Right renal cortex interstitium (tissue), 3 donors: ENCODE results near the gene DOK5. TPM values are rescaled to one million over a fixed set of nuclear protein-coding genes. Genes with fewer than 3 reads are reported as not detected.
A peak's percentile ranks its signal among the peaks of the same experiment; 100 is the strongest.

Experiments
- DNase-seq, 3 donors: peaks; one replicate each; pipeline ENCODE4 v3.0.0-alpha.2; 2013; ENCODE audit warnings: low read depth in 3 of 3, low spot score in 2 of 3
- polyA plus RNA-seq, 3 donors: library from polyadenylated mRNA; unstranded; fragments of 120-200 nt; gene quantifications; one replicate each; pipeline ENCODE4 v1.2.1, GENCODE V29; 2013; ENCODE audit not compliant: insufficient read length in 3 of 3

Gene DOK5
- polyA plus RNA-seq, 3 donors, result 10.7 to 11.4 (median 11.4) TPM

DNA sequence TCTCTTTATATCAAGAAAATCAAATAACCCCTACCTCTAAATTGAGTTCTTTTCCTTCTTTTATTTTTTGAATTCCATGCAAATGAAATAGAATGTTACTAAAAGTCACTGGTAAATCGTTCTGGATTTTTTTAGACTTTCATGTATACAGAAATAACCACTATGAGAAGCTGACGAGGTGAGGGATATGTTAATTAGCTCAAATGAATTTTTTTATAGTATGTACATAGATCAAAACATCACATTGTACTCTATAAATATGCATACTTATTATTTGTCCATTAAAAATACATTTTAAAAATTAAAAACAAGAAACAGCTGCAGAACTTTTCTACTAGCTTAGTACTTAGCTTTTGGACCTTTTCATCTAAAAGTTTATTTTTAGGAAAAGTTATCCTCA lies 165.4 kb downstream of the DOK5 start:
- DNase-seq, result no peak

DNA sequence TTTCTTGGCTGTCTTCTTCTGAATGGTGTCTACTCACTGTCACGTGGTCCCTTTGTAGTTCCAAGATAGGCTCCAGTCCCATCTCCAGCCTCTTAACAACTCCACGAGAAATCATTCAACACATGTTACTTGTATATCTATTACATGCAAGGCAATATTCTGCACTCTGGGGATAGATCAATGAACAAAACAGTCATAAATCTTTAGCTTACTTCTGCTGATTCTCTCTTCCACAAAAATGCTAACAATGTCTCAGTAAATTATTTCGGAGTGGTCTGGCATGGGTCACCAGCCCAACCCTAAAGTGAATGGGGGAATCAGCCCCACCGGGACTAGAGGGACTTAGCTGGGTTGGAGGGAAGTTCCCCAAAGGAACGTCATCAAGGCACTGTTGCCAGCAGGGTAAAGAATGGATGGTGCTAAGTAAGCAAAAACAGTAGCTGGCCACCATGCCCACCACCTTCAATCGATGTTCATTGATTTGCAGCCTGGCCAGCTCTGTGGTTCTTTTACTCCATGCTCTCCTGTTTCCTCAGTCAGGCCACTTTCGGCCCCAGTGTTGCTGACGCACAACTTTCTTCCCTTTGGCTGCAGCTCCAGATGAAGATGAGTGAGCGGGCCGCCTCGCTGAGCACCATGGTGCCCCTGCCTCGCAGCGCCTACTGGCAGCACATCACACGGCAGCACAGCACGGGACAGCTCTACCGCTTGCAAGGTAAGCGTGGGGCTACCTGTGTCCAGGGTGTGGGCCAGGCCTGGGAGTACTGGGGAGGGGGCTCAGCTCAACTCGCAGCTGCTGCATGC lies 167.7 kb downstream of the DOK5 start:
- DNase-seq, result no peak

DNA sequence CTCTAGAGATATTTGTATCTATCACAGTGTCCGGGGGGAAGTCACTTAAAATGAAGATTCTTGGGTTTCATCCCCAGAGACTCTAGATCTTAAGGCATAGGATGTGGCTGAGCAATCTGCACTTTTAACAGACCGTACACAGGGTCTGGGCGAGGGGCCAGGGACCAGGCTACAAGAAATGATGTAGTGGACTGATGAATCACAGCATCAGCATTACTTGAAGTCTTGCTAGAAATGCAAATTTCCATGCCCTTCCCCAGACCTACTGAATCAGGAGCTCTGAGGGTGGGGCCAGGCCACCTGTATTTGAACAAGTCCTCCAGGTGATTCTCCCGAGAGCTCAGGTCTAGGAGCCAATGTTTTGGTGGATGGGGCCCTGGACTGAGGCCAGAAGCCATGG lies 168.4 kb downstream of the DOK5 start:
- no peak for DNase-seq

DNA sequence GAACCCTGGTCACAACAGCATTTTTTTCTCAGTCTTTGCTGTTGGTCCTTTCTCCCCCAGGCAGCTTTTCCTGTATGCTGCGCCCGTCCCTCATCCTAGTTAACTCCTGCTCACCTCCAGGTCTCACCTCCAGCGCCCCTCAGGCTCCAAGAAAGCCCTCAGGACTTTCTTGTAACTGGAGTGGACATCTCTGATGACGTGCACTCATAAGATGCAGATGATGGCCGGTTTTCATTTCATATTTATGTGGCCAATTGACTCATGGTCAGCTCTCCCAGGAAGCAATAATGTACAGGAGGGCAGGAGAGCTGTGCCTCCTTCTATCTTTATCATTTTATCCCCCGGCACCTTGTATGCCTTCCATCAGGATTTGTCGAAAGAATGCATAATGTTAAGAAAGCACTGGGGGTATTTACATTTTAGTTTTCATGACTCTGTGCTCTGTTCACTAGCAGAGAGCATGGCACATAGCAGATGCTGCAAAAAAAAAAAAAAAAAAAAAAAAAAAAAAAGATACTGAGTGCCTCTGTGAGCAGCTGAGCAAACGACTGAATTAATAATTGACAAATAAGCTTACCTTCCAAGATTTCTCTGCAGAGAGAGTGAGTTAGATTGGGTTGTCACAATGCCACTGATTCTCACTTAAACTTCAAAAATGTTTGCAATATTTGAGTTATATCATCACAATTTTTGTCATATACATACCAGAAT lies 170.2 kb downstream of the DOK5 start:
- no peak for DNase-seq

DNA sequence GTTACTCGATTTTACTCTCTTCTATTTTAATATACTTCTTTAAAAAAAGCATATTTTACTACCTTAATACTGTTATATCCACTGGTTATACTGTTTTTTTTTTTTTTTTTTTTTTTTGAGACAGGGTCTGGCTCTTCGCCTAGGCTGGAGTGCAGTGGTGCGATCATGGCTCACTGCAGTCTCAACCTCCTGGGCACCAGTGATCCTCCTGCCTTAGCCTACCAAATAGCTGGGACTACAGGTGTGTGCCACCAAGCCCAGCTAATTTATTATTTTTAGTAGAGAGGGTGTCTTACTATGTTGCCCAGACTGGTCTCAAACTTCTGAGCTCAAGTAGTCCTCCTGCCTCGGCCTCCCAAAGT lies 170.7 kb downstream of the DOK5 start:
- no peak for DNase-seq

DNA sequence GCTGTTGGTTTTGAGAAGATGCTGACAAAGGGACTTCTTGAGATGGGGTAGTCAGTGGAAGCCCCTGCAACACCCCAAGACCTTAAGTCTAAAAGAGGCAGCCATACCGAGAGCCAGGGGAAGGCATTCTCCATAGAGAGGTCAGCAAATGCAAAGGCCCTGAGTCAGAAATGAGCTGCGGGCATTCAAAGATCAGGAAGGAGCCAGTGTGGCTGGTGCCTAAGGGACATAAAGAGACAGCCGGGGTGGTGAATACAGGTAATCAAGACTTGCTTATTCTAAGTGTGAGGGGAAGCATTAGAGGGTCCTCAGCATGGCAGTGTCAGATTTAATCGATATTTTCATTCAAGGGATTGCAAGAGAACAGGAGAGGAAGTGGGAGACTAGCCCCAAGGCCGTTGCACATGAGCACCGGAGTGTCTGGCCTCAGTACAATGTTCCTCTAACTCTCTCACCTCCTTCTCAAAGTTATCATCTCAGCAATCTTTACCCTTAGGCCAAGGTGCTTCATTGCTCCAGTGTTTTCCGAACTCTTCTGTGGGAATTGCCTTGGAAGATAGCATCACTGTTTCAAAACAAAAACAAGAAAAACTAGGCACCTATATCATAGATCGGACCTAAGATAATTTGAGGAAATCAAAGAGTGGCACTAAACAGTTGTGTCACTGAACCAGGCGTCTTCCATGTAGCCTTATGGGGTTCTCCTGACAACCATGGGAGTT lies 173.2 kb downstream of the DOK5 start:
- DNase-seq, result no peak

DNA sequence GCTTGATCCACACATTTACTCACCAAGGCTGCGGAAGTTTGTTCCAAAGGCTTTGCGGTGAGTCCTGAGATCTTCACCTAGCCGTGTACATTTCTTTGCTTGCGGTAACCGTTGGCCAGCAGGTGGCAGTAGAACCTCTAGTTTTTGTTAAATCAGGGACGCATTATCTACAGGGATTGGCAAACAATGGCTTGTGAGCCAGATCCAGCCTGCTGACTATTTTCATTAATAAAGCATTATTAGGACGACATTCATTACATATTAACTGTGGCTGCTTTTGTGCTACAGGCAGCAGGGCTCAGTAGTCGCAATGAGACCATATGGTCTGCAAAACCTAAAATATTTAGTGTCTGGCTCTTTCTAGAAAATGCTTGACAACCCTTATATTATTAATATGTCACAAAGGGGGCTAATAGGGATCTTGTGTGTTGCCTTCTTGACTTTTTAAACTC lies 174.1 kb downstream of the DOK5 start:
- DNase-seq, result peak; percentile 71 to 79 (median 72)

DNA sequence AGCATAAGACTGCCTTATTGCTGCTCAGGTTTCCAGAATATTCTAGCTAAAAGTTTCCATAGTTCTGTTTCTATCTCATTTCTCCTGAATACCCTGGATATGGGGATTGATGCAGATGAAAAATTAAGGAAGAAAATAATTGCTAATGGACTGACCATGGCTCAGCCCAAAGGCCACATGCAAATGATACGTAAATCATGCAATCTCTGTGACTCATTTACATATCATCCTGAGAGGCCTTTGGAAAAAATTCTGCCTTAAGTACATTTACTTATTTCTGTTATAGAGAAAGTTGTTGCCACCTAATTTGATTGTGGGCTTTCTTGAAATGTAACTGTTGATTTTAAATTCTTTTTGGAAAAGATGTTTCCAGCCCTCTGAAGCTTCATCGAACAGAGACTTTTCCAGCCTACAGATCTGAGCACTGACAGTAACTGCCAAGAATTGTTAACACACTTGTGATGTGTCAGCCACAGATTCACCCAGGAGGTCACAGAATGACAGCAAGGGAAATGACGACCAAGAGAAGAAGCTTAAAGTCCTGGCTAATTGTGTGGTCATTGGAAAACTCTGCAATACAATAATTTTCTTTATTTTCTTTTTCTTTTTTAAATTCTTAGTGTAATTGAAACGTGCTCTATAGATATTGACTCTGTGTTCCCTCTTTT lies 174.8 kb downstream of the DOK5 start:
- no peak for DNase-seq

DNA sequence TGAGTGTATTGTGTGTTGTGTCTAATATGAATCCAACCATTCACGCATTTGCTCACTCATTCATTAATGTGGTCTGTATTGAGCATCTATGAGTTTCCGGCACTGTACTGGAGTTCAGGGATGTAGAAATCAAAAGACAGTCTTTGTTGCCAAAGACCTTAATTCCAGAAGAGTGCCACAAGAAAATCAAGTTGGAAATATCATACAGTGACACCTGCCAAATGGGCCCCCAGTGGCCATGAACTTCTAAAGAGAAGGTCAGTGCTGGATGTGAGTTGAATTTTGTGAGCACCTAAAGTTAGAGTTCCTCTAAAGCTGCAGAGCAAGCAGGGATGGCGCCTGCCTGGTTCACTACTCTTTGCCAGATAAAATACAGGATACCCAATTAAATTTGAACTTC lies 175.9 kb downstream of the DOK5 start:
- no peak for DNase-seq

DNA sequence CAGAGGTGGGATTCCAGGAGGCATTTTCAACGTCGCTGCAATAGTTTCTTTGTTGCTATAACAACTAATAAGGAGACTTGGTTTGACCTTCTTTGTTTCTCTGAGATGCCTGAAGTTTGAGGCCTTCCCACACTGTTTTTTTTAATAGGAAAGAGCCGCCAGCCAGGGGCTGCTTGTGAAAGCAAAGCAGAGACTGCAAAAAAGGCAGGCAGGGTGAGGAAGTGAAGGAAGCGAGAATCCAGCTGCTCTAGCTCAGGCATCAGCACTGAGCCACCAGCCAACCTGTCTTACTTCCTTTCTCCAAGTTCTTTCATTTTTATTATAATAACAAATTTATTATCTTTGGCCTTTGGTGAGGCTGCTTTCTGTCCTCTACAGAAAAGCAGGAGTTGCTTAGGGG lies 179.1 kb downstream of the DOK5 start:
- DNase-seq, result no peak

DNA sequence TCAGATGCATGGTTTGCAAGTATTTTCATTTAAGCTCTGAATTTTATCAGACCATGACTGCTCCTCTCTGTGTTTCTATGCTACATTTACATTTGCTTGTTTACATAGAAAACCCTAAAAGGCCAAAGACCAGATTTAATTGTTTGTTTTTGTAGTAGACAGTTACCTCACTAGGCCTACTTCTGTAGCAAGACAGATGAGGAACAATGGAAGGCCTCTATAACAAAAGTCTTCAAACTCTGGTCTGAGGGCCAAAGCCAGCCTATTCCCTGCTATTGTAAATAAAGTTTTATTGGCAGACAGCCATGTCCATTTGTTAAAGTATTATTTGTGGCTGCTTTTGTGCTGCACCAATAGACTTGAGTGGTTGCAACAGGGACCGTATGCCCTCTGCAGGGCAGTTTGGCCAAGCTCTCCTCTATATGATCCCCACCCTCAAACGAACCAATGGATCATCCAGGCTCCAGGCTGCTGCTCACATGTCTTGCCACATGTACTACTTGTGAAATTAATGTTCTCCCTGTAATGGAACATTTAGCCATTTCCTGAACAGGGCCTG lies 182.0 kb downstream of the DOK5 start:
- no peak for DNase-seq

DNA sequence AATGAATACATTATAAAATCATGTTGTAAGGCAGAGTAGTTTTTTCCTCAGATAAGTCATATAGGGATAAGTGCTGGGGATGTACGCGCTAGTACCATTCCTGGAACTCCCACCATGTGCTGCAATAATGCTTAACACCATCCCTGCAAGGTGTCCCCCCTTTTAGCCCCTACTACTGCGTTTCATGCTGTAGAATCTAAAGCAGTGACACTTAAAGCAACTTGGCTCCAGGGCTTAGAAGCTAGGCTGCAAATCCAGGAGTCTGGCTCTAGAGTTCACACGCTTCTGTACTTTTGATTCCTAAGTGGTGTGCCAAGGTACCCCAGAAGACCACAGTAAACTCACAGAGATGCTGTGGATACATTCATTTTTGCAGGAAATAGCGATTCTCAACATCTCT lies 183.1 kb downstream of the DOK5 start:
- DNase-seq, result no peak

DNA sequence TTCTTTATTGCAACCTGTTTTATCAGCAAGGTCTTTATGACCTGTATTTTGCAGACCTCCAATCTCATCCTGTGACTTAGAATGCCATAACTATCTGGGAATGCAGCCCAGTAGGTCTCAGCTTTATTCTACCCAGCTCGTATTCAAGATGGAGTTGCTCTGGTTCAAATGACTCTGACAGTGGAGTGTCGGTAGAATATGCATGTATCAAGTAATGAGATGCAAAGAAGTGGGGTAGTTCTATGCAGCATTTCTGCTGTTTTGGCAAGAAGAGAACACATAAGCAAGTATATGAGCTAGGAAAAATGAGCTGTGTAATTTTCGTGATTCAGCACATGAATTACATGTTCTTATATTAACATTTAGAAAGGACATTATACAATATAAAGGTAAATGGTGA lies 185.9 kb downstream of the DOK5 start:
- no peak for DNase-seq

DNA sequence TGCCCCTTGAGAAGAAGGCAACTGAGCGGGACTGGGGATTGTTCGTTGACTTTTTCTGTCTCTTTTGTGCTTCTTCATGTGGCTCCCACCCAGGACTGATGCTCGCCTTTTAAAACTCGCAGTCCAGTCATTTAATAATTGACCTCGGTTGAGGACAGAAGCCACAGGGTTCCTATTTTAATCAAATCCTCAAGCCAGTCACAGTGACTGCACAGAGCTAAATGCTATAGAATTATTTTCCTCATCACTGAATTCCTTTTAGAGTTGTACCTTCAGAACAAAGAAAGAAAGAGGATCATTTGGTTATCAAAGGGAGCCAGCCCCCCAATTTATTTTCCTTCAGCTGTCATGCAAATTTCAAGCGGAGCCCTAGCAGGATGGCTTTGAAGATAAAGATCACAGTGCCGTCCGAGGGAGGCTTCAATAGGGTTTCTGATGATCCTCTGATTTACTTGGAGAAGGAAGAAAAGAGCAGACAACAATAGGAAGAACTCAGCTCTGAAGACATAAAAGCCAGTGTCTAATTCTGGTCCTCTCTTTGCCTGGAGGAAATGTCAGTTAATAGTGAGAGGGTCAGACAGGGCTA lies 186.6 kb downstream of the DOK5 start:
- no peak for DNase-seq

DNA sequence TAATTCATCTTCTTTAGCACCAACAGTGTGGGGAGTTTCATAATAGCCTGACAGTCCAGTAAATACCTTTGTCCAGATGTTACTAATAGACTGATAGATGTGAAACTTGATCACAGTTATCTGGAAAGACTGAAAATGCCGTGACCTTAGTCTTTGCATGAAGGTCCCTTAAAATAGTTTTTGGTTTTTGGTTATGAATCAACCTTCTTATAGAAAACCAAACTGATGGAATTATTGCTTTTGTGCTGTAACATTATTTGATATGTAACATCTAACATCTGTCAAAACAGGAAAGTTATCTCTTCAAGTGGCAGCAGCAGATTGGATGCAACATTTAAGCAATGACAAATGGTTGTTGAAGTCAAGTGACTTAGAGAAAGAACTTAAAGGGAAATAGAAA lies 190.4 kb downstream of the DOK5 start:
- DNase-seq, result no peak

DNA sequence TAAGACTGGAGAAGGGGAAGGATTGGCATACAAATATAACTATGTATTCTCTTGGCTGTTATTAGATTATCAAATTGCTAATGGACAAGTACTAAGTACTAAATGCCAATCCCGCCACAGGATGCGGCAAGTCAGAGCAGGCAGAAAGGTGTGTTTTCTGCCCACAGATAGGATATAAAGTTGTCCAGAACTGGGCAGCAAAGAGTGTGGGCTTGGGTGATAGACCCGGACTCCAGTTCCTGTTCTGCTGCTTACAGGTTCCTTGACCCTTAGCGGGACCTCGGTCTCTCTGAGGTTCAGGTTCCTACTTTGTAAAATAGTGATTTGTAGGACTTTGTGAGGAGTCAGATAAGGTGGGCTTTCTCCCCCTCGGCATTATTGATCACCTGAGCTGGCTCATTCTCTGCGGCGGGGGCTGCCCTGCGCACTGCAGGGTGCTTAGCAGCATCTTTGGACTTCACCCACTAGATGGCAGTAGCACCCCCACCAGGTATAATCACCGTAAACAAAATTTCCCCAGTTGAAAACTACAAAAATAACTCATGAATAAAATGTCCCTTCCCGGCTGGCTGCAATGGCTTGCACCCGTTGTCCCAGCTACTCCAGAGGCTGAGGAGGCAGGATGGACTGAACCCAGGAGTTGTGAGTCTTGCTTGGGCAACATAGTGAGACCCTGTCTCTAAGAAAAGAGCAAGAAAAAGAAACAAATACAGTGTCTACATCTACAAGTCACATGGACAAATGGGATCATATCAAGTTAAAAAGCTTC lies 193.1 kb downstream of the DOK5 start:
- DNase-seq, result no peak

DNA sequence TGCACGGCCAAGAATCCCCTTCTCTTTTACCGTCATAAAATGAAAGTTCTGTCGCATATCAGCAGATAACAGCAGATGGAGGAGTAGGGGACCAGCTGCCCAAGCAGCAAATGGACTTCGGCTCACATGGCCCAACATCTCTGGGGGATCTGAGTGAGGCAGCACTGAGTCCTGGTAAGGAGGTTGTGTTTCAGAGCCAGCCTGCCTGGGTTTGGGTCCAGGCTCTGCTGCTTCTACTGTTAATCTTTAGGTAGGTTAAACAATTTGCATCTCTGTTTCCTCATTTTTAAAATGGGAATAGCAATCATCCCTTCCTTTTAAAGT lies 193.6 kb downstream of the DOK5 start:
- DNase-seq, result no peak

DNA sequence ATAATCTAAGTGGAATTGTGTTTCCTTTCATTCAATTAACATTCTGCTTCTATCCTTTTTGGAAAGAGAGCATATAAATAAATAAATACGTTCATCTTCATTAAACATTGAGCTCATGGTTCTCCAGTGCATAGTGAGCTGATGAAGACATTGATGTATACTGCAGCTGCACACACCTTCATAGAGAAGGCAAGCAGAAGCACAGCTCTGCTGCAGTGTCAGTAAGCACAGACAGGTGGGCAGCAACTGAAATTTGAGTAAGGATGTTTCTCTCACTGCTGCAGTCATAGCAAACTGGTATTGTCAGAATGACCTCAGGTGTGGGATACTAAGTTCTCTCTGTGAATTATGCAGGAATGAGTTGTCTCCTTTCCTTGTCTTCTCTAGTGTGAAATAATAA lies 202.9 kb downstream of the DOK5 start:
- no peak for DNase-seq

DNA sequence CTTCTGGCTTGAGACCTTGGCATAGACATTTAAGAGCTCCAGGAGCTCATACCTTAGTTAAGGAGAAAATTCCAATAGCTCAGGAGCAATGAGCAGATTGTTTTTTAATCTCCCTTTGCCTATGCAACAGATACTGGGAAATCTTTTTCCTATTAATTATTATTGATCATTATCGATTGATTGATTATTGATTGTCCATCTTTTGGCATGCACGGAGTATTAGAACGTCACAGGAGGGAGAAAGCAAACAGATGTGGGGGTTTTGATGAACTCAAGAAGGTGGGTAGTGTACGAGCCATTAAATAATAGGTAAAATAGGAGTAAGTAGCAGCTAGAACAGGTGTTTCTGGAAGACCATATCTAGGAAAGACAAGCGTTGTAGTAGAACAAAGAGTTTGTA lies 205.0 kb downstream of the DOK5 start:
- DNase-seq, result no peak
